GM12892 (cell line): ENCODE data around the gene BAX.
A peak's percentile ranks its signal among the peaks of the same experiment; 100 is the strongest.

Source experiments
- DNase-seq: peaks from one replicate; pipeline ENCODE4 v3.0.0; 2011; ENCODE audit not compliant: insufficient read length
- FAIRE-seq: peaks from 2 replicates; lab custom pipeline; 2011; peaks lifted over from hg19 to GRCh38; lab: Jason Lieb, UNC
- POLR2A ChIP-seq: IDR thresholded peaks from 2 replicates; pipeline ENCODE4 v1.6.1; 2011; ENCODE audit warnings: low read depth, low read length, control low read depth
- POLR2AphosphoS5 ChIP-seq: IDR thresholded peaks from 2 replicates; pipeline ENCODE4 v1.6.1; 2011; ENCODE audit warnings: low read depth, low read length, control low read depth
- TAF1 ChIP-seq: IDR thresholded peaks from 2 replicates; pipeline ENCODE4 v1.6.1; 2011; ENCODE audit warnings: low read depth, mild to moderate bottlenecking, control low read depth, low read length, borderline replicate concordance

BAX gene

DNA sequence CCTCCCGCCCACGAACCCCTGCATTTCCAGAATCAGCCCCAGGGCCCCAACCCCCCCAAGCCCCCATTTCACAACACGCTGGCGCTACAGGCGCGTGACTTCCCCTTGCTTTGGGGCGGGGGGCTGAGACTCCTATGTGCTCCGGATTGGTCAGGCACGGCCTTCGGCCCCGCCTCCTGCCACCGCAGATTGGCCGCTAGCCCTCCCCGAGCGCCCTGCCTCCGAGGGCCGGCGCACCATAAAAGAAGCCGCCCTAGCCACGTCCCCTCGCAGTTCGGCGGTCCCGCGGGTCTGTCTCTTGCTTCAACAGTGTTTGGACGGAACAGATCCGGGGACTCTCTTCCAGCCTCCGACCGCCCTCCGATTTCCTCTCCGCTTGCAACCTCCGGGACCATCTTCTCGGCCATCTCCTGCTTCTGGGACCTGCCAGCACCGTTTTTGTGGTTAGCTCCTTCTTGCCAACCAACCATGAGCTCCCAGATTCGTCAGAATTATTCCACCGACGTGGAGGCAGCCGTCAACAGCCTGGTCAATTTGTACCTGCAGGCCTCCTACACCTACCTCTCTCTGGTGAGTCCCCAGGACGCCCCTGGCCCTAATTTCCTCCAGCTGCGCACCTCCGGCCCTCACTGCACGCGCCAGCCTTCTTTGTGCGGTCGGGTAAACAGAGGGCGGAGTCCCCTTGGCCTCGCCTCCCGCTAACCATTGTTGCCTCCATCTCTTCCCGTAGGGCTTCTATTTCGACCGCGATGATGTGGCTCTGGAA is 10.5 kb downstream of the BAX start, which contains the start of gene FTL:
TSS of gene FTL (plus strand) at position 270 of the 766 bp plus-strand sequence. CDS start at position 469, 199 bp downstream.
- FAIRE-seq (no peak), DNase-seq (peak; percentile 95)
- peak; percentile 99 for TF ChIP-seq POLR2AphosphoS5
- peak; percentile 99 for TF ChIP-seq POLR2A
- peak; percentile 89 for TF ChIP-seq TAF1

DNA sequence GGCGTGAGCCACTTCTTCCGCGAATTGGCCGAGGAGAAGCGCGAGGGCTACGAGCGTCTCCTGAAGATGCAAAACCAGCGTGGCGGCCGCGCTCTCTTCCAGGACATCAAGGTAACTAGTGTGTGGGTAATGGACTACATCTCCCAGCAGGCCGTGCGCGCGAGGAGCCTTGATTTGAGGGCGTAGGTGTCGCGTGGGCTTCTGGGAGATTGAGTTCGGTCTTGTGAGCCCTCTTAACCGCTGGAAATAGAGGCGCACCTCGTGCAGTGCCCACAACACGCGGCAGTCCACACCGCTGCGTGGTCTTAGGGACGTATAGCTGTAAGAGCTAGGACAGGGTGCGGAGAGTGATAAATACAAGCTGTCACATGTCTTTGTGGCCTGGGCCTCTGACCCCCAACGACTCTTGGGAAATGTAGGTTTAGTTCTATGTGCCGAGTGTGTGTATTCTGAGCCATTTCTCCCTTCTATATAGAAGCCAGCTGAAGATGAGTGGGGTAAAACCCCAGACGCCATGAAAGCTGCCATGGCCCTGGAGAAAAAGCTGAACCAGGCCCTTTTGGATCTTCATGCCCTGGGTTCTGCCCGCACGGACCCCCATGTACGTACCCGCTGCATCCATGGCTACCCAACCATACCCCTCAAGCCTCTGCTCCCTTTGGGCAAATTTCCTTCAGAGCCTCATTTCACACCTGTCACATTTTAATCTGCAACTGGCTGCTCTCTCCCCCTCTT is 11.3 kb downstream of the BAX start:
- no peak for DNase-seq
- peak; percentile 41 for TF ChIP-seq POLR2AphosphoS5
- TF ChIP-seq POLR2A: peak; percentile 22; the same call in 1 of the 2 replicates
- no peak for TF ChIP-seq TAF1
- peak; percentile 94 for FAIRE-seq

DNA sequence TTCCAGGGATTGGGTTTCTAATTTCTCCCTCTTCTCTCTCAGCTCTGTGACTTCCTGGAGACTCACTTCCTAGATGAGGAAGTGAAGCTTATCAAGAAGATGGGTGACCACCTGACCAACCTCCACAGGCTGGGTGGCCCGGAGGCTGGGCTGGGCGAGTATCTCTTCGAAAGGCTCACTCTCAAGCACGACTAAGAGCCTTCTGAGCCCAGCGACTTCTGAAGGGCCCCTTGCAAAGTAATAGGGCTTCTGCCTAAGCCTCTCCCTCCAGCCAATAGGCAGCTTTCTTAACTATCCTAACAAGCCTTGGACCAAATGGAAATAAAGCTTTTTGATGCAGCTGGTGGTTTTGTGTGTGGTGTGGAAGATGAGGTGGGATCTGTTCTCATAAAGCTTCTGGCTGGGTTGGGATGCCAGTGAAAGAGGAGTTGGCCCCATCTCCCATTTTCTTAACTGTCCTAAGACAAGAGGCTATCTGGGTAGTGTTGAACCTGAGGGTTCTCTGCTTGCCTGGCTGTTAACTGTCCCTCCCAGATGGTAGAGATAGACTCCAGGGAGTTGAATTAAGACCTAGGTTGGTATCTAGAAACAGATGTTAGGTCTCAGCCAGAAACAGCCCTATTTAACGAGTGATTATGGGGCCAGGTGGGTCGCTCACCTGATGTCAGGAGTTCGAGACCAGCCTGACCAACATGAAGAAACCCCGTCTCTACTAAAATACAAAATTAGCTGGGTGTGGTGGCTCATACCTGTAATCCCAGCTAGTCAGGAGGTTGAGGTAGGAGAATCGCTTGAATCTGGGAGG is 12.1 kb downstream of the BAX start:
- FAIRE-seq (no peak), DNase-seq (no peak)
- TF ChIP-seq TAF1 (no peak), POLR2AphosphoS5 (no peak), POLR2A (no peak)

DNA sequence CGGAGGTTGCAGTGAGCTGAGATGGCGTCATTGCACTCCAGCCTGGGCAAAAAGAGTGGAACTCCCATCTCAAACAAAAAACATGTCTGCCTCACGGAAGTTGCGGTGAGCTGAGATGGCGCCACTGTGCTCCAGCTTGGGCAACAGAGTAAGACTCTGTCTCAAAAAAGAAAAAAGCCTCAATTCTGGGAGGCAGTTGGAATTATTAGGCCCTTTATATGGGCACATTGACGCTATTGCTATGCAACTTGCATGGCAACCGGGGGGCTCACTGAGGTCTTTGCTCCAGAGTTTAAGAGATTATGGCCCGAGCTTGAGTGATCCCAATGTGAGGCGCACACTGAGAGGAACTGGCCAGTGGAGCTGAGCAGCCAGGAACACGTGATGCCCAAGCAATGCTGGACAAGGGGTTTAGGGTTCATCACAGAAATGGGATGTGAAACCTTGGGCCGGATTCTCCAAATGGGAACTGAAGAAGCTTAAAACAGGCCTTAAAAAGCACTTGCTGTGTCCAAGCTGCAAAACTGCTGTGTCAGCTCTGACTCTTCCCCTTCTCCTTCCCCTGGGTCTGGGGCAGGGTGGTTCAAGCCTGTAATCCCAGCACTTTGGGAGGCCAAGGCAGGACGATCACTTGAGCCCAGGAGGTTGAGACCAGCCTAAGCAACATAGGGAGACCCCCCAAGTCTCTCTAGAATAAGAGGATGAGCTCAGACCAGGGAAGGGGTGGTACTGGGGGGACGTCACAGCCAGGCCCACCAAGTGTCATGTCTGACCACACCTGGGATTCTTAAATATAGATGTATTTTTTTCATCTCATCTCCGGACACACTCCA is 12.9 kb downstream of the BAX start:
- DNase-seq (no peak), FAIRE-seq (peak; percentile 30)
- no peak for TF ChIP-seq TAF1
- no peak for TF ChIP-seq POLR2A
- peak; percentile 77 for TF ChIP-seq POLR2AphosphoS5

DNA sequence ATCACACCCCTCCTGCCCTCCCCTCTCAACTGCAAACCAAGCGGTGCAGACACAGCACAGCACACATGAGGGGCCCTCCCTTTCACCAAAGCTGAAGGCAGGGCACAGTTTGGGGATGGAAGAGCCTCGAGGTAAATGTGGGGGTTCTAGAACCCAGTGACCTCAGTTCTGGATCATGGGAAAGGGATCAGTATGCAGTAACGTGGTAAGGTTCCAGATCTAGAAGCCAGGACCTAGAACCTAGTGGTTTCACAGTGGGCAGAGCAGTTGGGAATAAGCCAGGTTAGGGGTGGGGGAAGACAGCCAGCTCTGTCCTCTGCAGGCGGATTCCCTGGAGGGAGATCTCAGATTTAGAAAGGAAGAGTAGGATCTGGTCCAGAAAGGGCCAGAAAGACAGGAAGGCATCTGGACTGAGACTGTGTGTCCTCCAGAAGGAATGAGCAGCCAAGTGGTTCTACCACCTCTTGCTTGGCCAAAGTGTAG is 13.5 kb downstream of the BAX start:
- FAIRE-seq: no peak
- TF ChIP-seq TAF1: no peak
- no peak for TF ChIP-seq POLR2A
- no peak for TF ChIP-seq POLR2AphosphoS5
- DNase-seq: no peak

DNA sequence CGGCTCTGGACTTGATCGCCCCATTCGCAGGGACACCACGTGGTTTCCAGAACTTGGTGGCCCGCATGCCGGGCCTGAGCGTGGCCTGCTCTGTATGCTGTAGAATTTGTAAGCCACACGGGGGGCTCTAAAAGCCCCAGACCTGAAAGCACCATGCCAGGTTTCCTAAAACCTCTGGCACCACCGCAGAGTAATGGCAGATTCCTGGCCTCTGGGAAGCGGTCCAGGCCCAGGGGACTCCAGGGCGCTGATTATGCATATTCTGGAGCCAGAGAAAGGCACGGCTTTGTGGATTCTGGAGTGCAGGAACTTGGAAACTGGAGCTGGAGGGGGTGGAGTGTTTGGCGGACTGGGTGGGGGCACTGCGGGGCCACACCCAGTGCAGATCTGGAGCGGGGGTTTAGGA is 14.1 kb downstream of the BAX start:
- DNase-seq: no peak
- no peak for TF ChIP-seq POLR2AphosphoS5
- TF ChIP-seq TAF1: no peak
- TF ChIP-seq POLR2A: no peak
- no peak for FAIRE-seq

DNA sequence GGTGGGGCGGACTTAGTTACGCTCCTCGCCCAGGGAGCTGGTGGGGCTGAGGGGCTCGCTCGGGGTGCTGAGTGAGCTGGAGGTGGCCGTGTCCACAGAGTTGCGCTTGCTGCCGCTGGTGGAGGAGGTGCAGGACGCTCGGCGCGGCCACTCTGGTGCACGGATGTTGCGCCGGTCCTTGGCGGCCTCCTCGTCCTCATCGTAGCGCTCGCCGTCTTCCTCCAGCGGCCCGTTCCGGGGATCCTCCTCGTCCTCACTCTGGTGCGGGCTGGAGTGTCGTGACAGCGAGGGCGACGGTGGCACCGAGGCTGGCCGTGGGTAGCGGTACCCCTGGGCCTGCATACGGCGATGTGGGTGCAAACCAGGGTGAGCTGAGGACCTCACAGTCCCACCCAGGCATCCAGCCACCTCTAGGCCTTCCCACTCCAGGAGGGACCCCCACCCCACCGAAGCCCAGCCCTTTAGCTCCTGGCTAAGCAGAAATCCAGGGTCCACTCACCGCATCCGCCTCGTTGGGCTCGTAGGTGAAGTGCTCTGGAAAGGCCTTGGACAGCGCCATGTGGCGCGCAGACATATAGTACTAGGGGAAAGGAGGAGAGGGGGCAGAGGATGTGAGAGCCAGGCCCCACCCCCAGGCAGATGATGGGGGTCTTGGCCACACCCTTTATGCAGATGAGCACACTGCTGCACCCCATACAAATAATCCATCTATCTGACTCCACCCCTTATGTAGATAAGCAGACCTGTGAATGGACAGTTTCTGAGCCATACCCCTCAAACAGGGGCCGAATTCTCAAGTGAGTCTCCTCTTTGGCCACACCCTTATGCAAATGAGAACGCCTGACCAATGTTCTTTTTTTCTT is 14.8 kb downstream of the BAX start:
- FAIRE-seq (no peak), DNase-seq (no peak)
- TF ChIP-seq POLR2AphosphoS5 (no peak), POLR2A (no peak), TAF1 (no peak)

DNA sequence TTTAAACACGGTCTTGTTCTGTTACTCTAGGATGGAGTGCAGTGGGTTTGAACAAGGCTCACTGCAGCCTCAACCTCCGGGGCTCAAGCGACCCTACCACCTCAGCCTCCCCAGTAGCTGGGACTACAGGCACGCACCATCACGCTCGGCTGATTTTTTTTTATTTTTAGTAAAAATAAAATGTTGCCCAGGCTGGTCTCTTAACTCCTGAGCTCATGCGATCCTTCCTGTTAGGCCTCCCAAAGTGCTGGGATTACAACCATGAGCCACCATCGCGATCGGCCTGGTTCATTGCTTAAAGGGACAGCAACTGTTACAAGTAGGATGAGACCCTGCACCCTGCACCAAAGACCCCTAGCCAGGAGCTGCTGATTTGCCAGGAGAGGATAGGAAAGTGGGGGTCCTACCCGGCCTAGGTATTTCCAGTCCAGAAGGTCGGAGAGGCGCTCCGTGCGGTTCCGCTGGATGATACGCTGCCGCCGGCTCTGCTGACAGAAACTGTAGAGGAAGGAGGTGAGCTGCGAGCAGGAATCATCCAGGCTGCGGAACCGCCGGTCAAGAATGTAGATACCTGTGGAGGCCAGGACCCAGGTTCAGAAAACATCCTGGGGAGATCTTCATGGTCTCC is 15.6 kb downstream of the BAX start:
- FAIRE-seq (no peak), DNase-seq (no peak)
- TF ChIP-seq TAF1 (no peak), POLR2A (no peak), POLR2AphosphoS5 (no peak)

DNA sequence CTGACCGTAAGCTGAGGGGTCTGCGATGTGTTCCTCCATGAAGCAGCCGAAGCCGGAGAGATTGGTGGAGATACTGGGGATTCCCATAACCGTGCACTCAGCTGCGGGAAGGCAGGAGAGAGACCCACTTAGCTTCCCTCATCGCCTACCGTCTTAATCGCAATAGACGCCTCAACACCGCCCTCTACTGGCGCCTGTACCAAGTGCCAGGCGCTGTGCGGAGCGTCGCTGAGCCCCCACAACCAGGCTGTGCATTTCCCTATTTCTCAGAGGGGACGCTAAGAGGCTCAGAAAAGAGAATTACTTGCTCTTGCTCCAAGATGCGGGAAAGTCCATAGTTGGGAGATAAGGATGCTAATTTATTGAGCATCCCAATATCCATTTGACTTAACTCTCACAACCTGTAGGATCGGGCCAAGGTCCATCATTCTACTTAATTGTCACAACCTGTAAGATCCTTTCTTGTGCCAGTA is 16.3 kb downstream of the BAX start:
- FAIRE-seq (peak; percentile 5), DNase-seq (peak; percentile 70)
- TF ChIP-seq POLR2AphosphoS5 (no peak), POLR2A (no peak), TAF1 (no peak)
